GOT3 (cell line): ENCODE measurements around the gene NR0B2.
"Not testable (repeated sequence)": the region's sequence is repeated elsewhere in the genome, so short reads cannot be mapped to it uniquely, and the experiment has no call there.

Source experiments
- DNase-seq: peaks from one replicate; lab custom pipeline; 2025; ENCODE audit warnings: mixed read lengths; lab: John Stamatoyannopoulos, UW

The NR0B2 gene

GRCh38 chr1:26913754-26914619 is at the start of gene NR0B2:
TSS of gene NR0B2 (minus strand) at chr1:26913975. CDS start at chr1:26913940, 35 bp downstream.
- DNase-seq, result no peak

- DNase-seq, result no peak
These were observed 48.1 kb upstream of the NR0B2 start for GRCh38 chr1:26961826-26962225.

GRCh38 chr1:26960625-26960966 is 46.8 kb upstream of the NR0B2 start:
- DNase-seq, result no peak

GRCh38 chr1:26959722-26960624 is 46.2 kb upstream of the NR0B2 start, which contains the start of gene KDF1:
TSS of gene KDF1 (minus strand) at chr1:26960468. CDS start at chr1:26952380, 8,088 bp downstream.
- no peak for DNase-seq

GRCh38 chr1:26959270-26959669 is 45.5 kb upstream of the NR0B2 start:
- no peak for DNase-seq

GRCh38 chr1:26957306-26957705 is 43.5 kb upstream of the NR0B2 start:
- DNase-seq, result no peak

- no peak for DNase-seq
These were observed 42.5 kb upstream of the NR0B2 start for GRCh38 chr1:26956321-26956720.

- no peak for DNase-seq
These were observed 39.6 kb upstream of the NR0B2 start for GRCh38 chr1:26953374-26953773.

- no peak for DNase-seq
These were observed 38.2 kb upstream of the NR0B2 start for GRCh38 chr1:26951821-26952497.

- no peak for DNase-seq
These were observed 37.4 kb upstream of the NR0B2 start for GRCh38 chr1:26951216-26951615.

- DNase-seq, result no peak
These were observed 36.8 kb upstream of the NR0B2 start for GRCh38 chr1:26950602-26951001.

- DNase-seq, result no peak
These were observed 36.1 kb upstream of the NR0B2 start for GRCh38 chr1:26949926-26950319.

GRCh38 chr1:26949266-26949925 is 35.6 kb upstream of the NR0B2 start:
- no peak for DNase-seq

GRCh38 chr1:26948725-26949057 is 34.9 kb upstream of the NR0B2 start:
- DNase-seq, result not testable (repeated sequence)

GRCh38 chr1:26946270-26946669 is 32.5 kb upstream of the NR0B2 start:
- no peak for DNase-seq

GRCh38 chr1:26945728-26946127 is 32.0 kb upstream of the NR0B2 start:
- DNase-seq, result no peak

- no peak for DNase-seq
These were observed 31.4 kb upstream of the NR0B2 start for GRCh38 chr1:26945138-26945537.

GRCh38 chr1:26942656-26943055 is 28.9 kb upstream of the NR0B2 start:
- DNase-seq, result no peak

- DNase-seq, result no peak
These were observed 27.5 kb upstream of the NR0B2 start for GRCh38 chr1:26941311-26941710.

- DNase-seq, result no peak
These were observed 24.9 kb upstream of the NR0B2 start for GRCh38 chr1:26938659-26939025.

- DNase-seq, result no peak
These were observed 24.4 kb upstream of the NR0B2 start for GRCh38 chr1:26938004-26938658.
